Renal cortical epithelial cell (primary cell): Measurements from ENCODE around the gene BDP1. TPM values are rescaled to one million over a fixed set of nuclear protein-coding genes. Genes with fewer than 3 reads are reported as not detected.
A peak's percentile ranks its signal among the peaks of the same experiment; 100 is the strongest.
"Not testable (repeated sequence)": the region's sequence is repeated elsewhere in the genome, so short reads cannot be mapped to it uniquely, and the experiment has no call there.

Experiments used
- DNase-seq: peaks from one replicate; pipeline ENCODE4 v3.0.0-alpha.2; 2011; ENCODE audit warnings: low read depth
- total RNA-seq: library from RNA; depleted of rRNA; stranded (reverse); fragments of >200 nt; gene quantifications from 2 replicates; pipeline ENCODE4 v1.2.3, GENCODE V29; 2014

The BDP1 gene
- total RNA-seq = 19.6 and 33.6 TPM in 2 replicates

GRCh38 chr5:71455427-71456361, at the start of gene BDP1:
Gene BDP1, plus strand, starts transcription at chr5:71455651. Its CDS starts 227 bp downstream, at chr5:71455878.
- peak; percentile 87 for DNase-seq

DNA sequence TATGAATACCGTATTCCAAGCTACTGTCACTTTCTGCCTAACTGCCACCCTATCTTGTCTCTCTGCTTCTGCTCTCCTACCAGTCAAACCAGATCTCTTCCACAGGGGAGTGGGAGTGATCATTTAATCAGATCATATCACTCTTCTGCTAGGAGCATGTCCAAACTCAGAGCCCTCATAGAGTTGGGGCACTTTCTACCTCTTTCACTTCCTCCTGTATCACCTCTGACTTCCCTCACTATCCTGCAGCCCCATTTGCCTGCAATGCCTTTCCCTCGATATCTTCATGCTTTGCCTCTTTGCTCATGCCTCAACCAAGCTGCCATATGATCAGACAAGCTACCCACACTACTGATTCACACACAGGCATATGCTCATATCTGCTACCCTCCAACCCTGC, 45.4 kb upstream of the BDP1 start:
- not testable (repeated sequence) for DNase-seq

DNA sequence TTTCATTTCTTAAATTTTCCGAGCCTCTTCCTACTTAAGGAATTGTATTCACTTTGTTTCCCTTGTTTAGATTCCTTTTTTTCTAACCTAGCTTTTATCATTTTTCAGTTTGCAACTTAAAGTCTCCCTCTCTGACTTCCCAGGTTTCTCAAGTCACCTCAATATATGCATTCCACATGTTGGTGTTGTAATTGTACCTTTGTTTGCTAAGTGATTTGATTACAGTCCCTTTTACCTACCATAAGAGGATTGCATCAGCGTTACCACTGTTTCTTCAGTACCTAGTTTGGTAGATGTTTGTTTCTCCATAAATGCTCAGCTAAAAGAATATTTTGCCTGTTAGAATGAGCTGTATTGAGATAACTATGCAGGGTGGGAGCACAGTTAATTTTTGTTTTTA, 39.8 kb upstream of the BDP1 start:
- DNase-seq = not testable (repeated sequence)

- not testable (repeated sequence) for DNase-seq
These were observed 37.4 kb upstream of the BDP1 start for GRCh38 chr5:71418026-71418425.

DNA sequence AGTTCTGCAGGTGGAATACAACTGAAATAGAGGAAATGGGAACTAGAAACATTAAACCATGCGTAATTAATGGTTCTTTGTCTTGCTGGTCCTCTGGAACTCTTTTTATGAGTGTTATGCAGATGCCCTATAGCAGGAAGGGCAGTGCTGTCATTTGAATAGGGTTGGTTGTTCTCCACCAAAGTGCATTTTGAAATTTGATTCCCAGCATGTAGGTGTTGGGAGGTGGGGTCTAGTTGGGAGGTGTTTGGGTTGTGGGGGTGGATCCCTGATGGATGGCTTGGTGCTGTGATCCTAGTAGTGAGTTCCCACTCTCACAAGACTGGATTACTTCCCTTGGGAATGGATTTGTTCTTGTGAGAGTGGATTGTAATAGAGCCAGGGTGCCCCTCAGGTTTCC, 34.2 kb upstream of the BDP1 start:
- not testable (repeated sequence) for DNase-seq

DNA sequence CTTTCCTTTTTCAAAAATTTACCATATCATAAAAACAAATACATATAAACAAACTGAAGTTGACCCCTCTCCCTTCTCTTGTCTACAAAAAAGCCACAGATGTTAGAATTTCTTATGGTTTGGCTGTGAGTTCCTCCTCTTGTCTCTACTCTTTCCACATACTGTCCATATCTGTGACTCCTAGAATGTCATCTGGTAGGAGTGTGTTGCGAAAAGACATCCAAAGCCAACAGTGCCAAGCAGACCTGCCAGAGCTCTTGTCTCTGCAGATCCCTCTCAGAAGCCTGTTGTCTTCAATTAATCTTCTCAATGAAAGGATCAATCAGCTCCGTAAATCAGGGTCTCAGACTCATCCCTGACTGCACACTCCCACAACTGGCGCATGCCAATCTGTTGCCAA, 31.6 kb upstream of the BDP1 start:
- DNase-seq = not testable (repeated sequence)

GRCh38 chr5:71426686-71427474, 28.6 kb upstream of the BDP1 start:
- DNase-seq = not testable (repeated sequence)

DNA sequence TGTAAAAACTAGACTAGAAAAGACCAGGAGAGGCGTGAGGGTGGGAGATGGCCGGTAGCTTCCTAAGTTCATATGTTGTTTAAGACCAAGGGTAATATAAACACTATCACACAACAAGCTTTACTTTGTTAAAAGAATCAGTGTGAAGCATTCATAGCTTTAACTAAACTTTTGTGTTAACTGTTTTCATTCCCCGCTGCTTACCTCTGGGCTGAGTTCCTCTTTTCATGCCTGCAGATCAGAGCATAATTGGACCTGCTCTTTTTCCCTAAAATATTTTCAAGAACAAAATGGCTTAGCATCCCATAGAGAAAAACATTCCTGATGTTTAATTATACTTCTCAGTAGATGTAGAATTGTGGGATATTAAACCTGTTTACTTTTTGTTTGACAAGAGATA, 23.0 kb upstream of the BDP1 start:
- not testable (repeated sequence) for DNase-seq

DNA sequence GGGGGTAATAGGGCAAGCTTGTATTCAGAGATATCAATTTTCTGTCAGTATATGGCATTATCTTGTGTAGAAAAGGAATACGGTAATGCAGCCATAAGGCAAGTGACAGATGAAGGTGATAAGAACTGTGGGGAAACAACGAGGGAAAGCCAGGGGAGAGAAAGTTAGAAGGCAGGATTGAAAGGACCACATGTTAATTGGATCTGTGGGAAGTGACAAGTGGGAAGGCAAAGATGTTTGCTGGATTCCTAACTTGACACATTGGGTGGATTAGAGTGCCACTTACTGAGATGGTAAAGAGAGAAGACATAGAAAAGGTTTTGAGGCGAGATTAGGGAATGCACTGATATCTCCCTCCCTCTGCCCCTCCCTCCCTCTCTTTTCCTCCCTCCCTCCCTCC, 20.6 kb upstream of the BDP1 start:
- not testable (repeated sequence) for DNase-seq

DNA sequence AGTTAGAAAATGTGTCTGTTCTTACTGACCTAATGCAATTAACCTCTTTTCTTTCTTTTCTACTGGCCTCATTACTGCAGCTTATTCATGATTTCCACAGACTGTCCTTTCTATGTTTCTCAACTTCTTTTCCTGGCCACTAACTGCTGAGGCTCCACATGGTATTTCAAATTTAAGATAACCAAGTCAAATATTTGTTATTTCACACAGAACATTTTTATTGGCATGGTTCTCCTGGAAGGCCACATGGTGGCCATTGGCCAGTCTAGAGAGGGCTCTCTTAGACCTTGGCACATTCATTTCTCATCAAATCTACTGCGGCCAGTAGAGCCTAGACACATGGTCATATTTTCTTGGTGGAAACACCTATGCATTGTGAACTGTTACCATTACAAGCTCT, 13.9 kb upstream of the BDP1 start:
- DNase-seq = not testable (repeated sequence)

DNA sequence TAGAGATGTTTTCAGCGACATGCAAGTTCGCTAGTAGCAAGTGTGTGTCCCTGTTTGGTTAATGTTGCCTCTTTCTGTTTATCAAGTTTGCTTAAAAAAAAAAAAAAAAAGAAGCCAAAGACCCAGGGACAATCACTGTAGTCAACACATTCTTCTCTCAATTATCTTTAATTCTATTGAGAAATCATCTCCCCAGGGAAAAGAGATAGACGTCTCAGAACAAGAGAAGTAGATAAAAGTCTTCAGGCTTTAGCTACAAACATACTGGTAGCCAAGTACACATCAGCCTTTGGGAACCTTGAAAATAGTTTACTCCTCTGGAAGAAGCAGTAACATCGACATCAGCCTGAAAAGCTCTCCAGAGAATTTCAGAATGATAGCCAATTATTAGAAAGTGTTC, 11.6 kb upstream of the BDP1 start:
- not testable (repeated sequence) for DNase-seq

- DNase-seq = not testable (repeated sequence)
These were observed 10.4 kb upstream of the BDP1 start for GRCh38 chr5:71445015-71445414.

- not testable (repeated sequence) for DNase-seq
These were observed 9.8 kb upstream of the BDP1 start for GRCh38 chr5:71445523-71446152.

- not testable (repeated sequence) for DNase-seq
These were observed 8.8 kb upstream of the BDP1 start for GRCh38 chr5:71446540-71447216.

DNA sequence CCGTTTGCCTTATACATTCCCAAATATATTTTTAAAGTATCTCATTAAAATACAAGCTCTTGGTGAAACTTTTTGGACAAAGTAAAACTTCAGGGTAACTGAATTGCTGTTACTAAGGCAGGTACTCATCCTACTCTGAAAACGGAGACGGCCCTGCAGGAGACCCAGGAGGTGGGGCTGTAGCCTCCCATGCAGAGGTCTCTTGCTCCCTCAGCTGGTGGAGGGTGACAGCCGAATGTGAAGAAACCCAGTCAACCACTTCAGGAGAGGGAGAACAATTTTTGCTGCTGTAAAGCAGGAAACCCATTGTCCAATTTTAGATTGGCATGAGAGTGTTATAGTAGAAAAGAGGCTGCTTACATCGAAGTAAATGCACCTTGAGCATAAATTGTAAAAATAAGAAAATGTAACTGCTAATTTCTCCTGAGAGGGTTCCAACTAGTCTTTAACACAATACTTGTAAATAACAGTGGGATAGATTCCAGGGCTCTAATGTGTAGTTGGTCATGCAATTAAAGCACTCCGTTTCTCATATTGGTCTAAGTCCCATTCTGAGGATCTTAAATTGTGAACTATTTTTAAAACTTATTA, 8.1 kb upstream of the BDP1 start:
- peak; percentile 31 for DNase-seq

- no peak for DNase-seq
These were observed 2.6 kb upstream of the BDP1 start for GRCh38 chr5:71452876-71453275.

DNA sequence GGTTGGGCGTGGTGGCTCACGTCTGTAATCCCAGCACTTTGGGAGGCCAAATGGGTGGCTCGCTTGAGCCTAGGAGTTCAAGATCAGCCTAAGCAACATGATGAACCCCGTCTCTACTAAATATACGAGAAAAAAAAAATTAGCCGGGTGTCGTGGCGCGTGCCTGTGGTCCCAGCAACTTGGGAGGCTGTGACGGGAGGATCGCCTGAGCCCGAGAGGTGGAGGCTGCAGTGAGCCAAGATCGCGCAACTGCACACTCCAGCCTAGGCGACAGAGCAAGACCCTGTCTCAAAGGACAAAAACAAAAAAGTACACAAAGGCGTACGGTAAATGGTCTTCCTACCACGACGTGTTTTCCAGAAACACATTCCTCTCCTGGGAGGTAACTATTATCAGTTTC, 538 bp upstream of the BDP1 start:
- no peak for DNase-seq

- DNase-seq = peak; percentile 5
These were observed 902 bp downstream of the BDP1 start for GRCh38 chr5:71456362-71456743.

- no peak for DNase-seq
These were observed 1.7 kb downstream of the BDP1 start for GRCh38 chr5:71457106-71457505.

GRCh38 chr5:71460693-71461092, 5.2 kb downstream of the BDP1 start:
- DNase-seq = no peak

DNA sequence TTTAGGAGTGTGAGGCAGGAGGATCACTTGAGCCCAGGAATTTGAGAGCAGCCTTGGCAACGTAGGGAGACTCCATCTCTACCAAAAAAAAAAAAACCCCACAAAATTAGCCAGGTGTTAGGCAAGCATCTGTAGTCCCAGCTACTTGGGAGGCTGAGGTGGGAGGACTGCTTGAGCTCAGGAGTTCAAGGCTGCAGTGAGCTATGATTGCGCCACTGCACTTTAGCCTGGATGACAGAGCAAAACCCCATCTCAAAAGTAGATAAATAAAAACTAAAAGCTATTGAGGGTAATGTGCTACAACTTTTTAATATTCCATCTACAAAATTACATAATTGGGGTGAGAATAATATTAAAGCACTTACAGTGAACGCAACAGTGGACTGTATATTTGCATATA, 5.9 kb downstream of the BDP1 start:
- DNase-seq = no peak
